Keratinocyte (primary cell): ENCODE results near the gene STX7. TPM values are rescaled to one million over a fixed set of nuclear protein-coding genes. Genes with fewer than 3 reads are reported as not detected.
"Not testable (repeated sequence)": the region's sequence is repeated elsewhere in the genome, so short reads cannot be mapped to it uniquely, and the experiment has no call there.

Experiments used
- DNase-seq: peaks from one replicate; pipeline ENCODE4 v3.0.0-alpha.2; 2011; ENCODE audit warnings: low read depth, missing footprints, low spot score
- FAIRE-seq: peaks from 2 replicates; lab custom pipeline; 2011; peaks lifted over from hg19 to GRCh38; lab: Jason Lieb, UNC
- H2AFZ ChIP-seq: 2 replicates; pipeline ENCODE4 v1.6.0; 2012; ENCODE audit warnings: low read length, control low read depth, inconsistent platforms; ENCODE audit not compliant: control insufficient read depth
- H3K27ac ChIP-seq: 2 replicates; pipeline ENCODE4 v1.5.1; 2011; ENCODE audit warnings: low read length; ENCODE audit not compliant: control insufficient read depth, insufficient read depth
- H3K27me3 ChIP-seq: 3 replicates; pipeline ENCODE4 v1.6.0; 2011; ENCODE audit warnings: low read length; ENCODE audit not compliant: control insufficient read depth, insufficient read depth; ENCODE audit errors: extremely low read depth
- H3K36me3 ChIP-seq, 2 experiments: 2 replicates in 1 of 2; 3 replicates in 1 of 2; pipeline ENCODE4 v1.5.1; 2011; ENCODE audit warnings: low read length in 2 of 2, mild to moderate bottlenecking in 1 of 2; ENCODE audit not compliant: control insufficient read depth in 2 of 2, insufficient read depth in 2 of 2; ENCODE audit errors: extremely low read depth in 1 of 2
- H3K4me1 ChIP-seq: 3 replicates; pipeline ENCODE4 v1.5.1; 2011; ENCODE audit warnings: low read length; ENCODE audit not compliant: control insufficient read depth, insufficient read depth; ENCODE audit errors: extremely low read depth
- H3K4me2 ChIP-seq: 3 replicates; pipeline ENCODE4 v1.6.0; 2011; ENCODE audit warnings: low read depth, low read length; ENCODE audit not compliant: control insufficient read depth, insufficient read depth; ENCODE audit errors: extremely low read depth
- H3K4me3 ChIP-seq, 3 experiments: fragments of 200-600 bp in 1 of 3; sonication (generic) in 1 of 3; 2 replicates in 2 of 3; 3 replicates in 1 of 3; pipeline ENCODE4 v1.5.1; 2011 to 2016; ENCODE audit warnings: low read length in 3 of 3, mild to moderate bottlenecking in 3 of 3, control low read depth in 2 of 3, inconsistent platforms in 1 of 3, low read depth in 1 of 3, mixed read lengths in 1 of 3, mixed run types in 1 of 3, moderate library complexity in 1 of 3; ENCODE audit not compliant: control insufficient read depth in 2 of 3, insufficient read depth in 2 of 3; ENCODE audit errors: extremely low read depth in 1 of 3
- H3K79me2 ChIP-seq: 2 replicates; pipeline ENCODE4 v1.6.0; 2012; ENCODE audit warnings: low read length; ENCODE audit not compliant: control insufficient read depth, insufficient read depth
- H3K9ac ChIP-seq: 3 replicates; pipeline ENCODE4 v1.6.0; 2011; ENCODE audit warnings: low read length; ENCODE audit not compliant: control insufficient read depth, insufficient read depth; ENCODE audit errors: extremely low read depth
- H3K9me1 ChIP-seq: 3 replicates; pipeline ENCODE4 v1.6.0; 2011; ENCODE audit warnings: low read length; ENCODE audit not compliant: control insufficient read depth, insufficient read depth; ENCODE audit errors: extremely low read depth
- H3K9me3 ChIP-seq: 2 replicates; pipeline ENCODE4 v1.5.1; 2012; ENCODE audit warnings: low read depth, low read length; ENCODE audit not compliant: control insufficient read depth
- H4K20me1 ChIP-seq: 3 replicates; pipeline ENCODE4 v1.6.0; 2011; ENCODE audit warnings: low read length; ENCODE audit not compliant: control insufficient read depth, insufficient read depth; ENCODE audit errors: extremely low read depth
- EZH2 ChIP-seq: IDR thresholded peaks from one replicate; pipeline ENCODE4 v1.6.1; 2012; ENCODE audit warnings: inconsistent platforms, mild to moderate bottlenecking, low read length, moderate library complexity
- dilution Hi-C: fragments of 300-500 bp; cut with MboI; formaldehyde crosslinking; loops from one replicate; pipeline ENCODE4 v1.7.0; 2020; ENCODE audit warnings: low sequenced_read_pairs; ENCODE audit not compliant: extremely low pct_ligation_motif_present
- polyA plus RNA-seq, 5 experiments: library from polyadenylated mRNA; depleted of rRNA in 3 of 5; stranded (reverse) in 3 of 5; stranded (forward) in 1 of 5; unstranded in 1 of 5; fragments of >200 nt; gene quantifications; 1 replicate in 1 of 5; 2 replicates in 3 of 5; 3 replicates in 1 of 5; pipeline versions ENCODE4 v1.2.1 to v1.2.3, GENCODE V29; 2011 to 2012; ENCODE audit warnings: missing spikeins in 2 of 5, low read depth in 1 of 5, low replicate concordance in 1 of 5
- TF ChIP-seq, protein P1 (sequence below), 3 experiments: IDR thresholded peaks in 1 of 3; conservative IDR thresholded peaks in 1 of 3; optimal IDR thresholded peaks in 1 of 3; 2 replicates in 2 of 3; 3 replicates in 1 of 3; pipeline versions ENCODE3 to v1.5.1; 2011; ENCODE audit warnings: low read length in 3 of 3, mild to moderate bottlenecking in 3 of 3, moderate library complexity in 2 of 3, control low read depth in 1 of 3, inconsistent platforms in 1 of 3; ENCODE audit not compliant: insufficient read depth in 2 of 3; ENCODE audit errors: extremely low read depth in 1 of 3

Gene STX7
- polyA plus RNA-seq, 1 donor (not counting 4 experiments of a cell fraction or from before 2014, with no cell fraction given) = 41.0 TPM

DNA sequence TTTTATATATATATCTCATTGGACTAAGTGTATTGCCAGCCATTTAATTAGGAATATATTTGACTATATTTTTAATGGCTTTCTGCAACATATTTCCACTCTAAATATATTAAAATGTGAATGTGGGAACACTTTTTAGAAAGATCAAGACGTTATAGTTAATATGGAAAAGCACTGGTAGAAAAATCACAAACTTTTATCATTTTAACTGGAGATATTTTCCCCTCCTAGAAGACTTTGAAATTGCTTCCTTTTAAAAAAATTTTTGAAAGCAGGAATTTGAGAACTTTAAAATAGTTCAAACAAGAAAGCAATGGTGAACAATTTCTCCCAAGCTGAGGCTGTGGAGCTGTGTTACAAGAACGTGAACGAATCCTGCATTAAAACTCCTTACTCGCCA, 25.1 kb upstream of the STX7 start, which contains the start of gene TAAR9:
Gene TAAR9, plus strand, starts transcription at position 301 of the 400 bp plus-strand sequence. Its CDS starts 13 bp downstream, at position 314.
- Histone ChIP-seq H3K9me1 (no peaks in the 10 kb centered on the region), H2AFZ (no peak within 1 kb of the TSS), H3K4me1 (no peaks in the 10 kb centered on the region), H3K4me2 (no peak within 1 kb of the TSS), H3K9me3 (no peaks in the 10 kb centered on the region), H4K20me1 (no peaks in the 10 kb centered on the region), H3K9ac (no peak within 1 kb of the TSS), H3K27ac (no peak within 1 kb of the TSS), H3K79me2 (no peaks in the 10 kb centered on the region), H3K36me3 (no peaks in the 10 kb centered on the region), H3K27me3 (peaks cover 4% of the 10 kb centered on the region), H3K4me3 (no peak within 1 kb of the TSS)
- FAIRE-seq = no peak
- no peak for DNase-seq
- dilution Hi-C loops = no loop called here
- TF ChIP-seq, protein P1, sequence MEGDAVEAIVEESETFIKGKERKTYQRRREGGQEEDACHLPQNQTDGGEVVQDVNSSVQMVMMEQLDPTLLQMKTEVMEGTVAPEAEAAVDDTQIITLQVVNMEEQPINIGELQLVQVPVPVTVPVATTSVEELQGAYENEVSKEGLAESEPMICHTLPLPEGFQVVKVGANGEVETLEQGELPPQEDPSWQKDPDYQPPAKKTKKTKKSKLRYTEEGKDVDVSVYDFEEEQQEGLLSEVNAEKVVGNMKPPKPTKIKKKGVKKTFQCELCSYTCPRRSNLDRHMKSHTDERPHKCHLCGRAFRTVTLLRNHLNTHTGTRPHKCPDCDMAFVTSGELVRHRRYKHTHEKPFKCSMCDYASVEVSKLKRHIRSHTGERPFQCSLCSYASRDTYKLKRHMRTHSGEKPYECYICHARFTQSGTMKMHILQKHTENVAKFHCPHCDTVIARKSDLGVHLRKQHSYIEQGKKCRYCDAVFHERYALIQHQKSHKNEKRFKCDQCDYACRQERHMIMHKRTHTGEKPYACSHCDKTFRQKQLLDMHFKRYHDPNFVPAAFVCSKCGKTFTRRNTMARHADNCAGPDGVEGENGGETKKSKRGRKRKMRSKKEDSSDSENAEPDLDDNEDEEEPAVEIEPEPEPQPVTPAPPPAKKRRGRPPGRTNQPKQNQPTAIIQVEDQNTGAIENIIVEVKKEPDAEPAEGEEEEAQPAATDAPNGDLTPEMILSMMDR (optimal IDR thresholded peaks at IDR 0.05 in 1 of 3, IDR thresholded peaks at IDR 0.05 in 1 of 3, conservative IDR thresholded peaks at IDR 0.05 in 1 of 3; ENCODE audit: extremely low read depth in 1 of 3, insufficient read depth in 2 of 3, low read length in 3 of 3) = no peak

DNA sequence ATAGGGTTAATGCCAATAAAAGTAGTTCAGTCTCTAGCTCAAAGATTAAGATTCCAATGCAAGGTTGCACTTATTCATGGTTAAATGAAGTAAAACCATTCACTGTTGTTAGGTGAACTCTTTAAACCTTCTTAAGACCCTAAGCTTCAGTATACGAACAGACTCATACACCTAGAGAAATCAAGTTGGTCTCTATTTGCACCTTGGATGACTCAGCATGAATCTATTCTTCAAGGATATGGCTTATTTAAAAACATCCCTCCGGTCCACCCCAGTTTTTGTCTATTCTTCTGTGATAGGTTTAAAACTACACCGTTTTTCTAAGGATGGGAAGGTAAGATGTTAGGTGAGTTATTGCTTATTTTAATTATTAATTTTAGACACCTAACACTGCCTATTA, 24.2 kb upstream of the STX7 start:
- Histone ChIP-seq H3K4me3 (no peak overlapping the region), H3K4me2 (no peak overlapping the region), H3K4me1 (no peaks in the 10 kb centered on the region), H2AFZ (no peak overlapping the region), H3K9ac (no peak overlapping the region), H4K20me1 (no peaks in the 10 kb centered on the region), H3K36me3 (no peaks in the 10 kb centered on the region), H3K9me3 (no peaks in the 10 kb centered on the region), H3K27ac (no peak overlapping the region), H3K79me2 (no peaks in the 10 kb centered on the region), H3K9me1 (no peaks in the 10 kb centered on the region), H3K27me3 (peaks cover 4% of the 10 kb centered on the region)
- DNase-seq = no peak
- TF ChIP-seq, protein P1 (optimal IDR thresholded peaks at IDR 0.05 in 1 of 3, IDR thresholded peaks at IDR 0.05 in 1 of 3, conservative IDR thresholded peaks at IDR 0.05 in 1 of 3; ENCODE audit: extremely low read depth in 1 of 3, insufficient read depth in 2 of 3, low read length in 3 of 3) = no peak
- no peak for TF ChIP-seq EZH2
- dilution Hi-C loops = no loop called here
- FAIRE-seq = no peak

DNA sequence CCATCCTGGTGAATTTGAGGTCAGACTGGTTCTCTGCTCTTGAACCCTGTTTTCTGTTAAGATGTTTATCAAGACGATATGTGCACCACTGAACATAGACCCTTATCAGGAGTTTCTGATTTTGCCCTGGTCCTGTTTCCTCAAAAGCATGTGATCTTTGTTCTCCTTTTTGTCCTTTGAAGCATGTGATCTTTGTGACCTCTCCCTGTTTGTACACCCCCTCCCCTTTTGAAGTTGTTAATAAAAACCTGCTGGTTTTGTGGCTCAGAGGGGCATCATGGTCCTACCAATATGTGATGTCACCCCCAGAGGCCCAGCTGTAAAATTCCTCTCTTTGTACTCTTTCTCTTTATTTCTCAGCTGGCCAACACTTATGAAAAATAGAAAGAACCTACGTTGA, 21.6 kb upstream of the STX7 start:
- not testable (repeated sequence) for FAIRE-seq, H4K20me1 ChIP-seq, H3K4me1 ChIP-seq

More for the DNA sequence above, 21.6 kb upstream of the STX7 start:
- H3K4me2 ChIP-seq, H2AFZ ChIP-seq, H3K9me1 ChIP-seq, H3K36me3 ChIP-seq, H3K79me2 ChIP-seq, H3K4me3 ChIP-seq, DNase-seq, dilution Hi-C loops, H3K9ac ChIP-seq, H3K27ac ChIP-seq, H3K9me3 ChIP-seq, H3K27me3 ChIP-seq: not testable (repeated sequence)
